Prostate gland (tissue), 2 donors: Measurements from ENCODE around the gene RAB9A.

Source experiments
- POLR2A ChIP-seq: fragments of 450-650 bp; IDR thresholded peaks from one replicate; pipeline ENCODE4 v1.6.1; 2016; ENCODE audit warnings: antibody characterized with exemption, mild to moderate bottlenecking
- POLR2AphosphoS5 ChIP-seq: sonication (generic); formaldehyde crosslinking; IDR thresholded peaks from one replicate; pipeline ENCODE4 v1.6.1; 2017; ENCODE audit warnings: antibody characterized with exemption
- TF ChIP-seq, protein P1 (sequence below), 4 experiments: fragments of 200-600 bp in 2 of 4; fragments of 450-650 bp in 2 of 4; sonication (generic) in 2 of 4; IDR thresholded peaks; 1 replicate in 3 of 4; 2 replicates in 1 of 4; pipeline ENCODE4 v1.5.1; 2016 to 2019; ENCODE audit warnings: antibody characterized with exemption in 4 of 4, mild to moderate bottlenecking in 2 of 4, moderate library complexity in 2 of 4

DNA sequence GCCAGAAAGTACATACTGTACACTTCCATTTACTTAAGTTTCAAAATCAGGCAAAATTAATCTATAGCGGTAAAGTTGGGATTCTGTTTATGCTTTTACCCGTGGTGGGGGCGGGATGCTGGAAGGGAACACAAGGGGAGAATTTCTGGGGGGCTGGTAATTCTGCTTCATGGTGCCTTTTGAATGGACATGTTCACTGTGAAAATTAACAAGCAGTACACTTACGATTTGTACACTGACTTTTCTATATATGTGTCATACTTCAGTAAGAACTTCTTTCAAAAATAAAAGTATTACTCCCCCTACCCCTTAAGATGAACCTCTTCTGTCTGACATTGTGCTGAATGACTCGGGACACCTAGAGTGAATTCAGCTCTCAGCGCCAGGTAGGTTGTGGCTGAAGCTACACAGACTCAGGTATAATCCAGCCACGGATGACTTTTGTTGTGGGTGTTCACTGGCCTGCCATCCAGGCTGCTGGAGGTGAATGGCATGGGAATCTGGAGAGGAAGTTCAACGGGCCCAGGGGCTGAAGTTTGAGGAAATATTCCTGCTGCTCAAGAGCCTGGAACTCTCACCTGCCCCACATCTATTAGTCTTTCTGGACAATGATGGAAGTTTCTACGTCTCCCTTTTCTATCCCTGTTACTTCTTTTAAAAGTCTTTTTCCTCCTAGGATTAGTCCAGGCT is 43.3 kb upstream of the RAB9A start:
- TF ChIP-seq, protein P1, sequence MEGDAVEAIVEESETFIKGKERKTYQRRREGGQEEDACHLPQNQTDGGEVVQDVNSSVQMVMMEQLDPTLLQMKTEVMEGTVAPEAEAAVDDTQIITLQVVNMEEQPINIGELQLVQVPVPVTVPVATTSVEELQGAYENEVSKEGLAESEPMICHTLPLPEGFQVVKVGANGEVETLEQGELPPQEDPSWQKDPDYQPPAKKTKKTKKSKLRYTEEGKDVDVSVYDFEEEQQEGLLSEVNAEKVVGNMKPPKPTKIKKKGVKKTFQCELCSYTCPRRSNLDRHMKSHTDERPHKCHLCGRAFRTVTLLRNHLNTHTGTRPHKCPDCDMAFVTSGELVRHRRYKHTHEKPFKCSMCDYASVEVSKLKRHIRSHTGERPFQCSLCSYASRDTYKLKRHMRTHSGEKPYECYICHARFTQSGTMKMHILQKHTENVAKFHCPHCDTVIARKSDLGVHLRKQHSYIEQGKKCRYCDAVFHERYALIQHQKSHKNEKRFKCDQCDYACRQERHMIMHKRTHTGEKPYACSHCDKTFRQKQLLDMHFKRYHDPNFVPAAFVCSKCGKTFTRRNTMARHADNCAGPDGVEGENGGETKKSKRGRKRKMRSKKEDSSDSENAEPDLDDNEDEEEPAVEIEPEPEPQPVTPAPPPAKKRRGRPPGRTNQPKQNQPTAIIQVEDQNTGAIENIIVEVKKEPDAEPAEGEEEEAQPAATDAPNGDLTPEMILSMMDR (IDR thresholded peaks at IDR 0.05), result no peak
- no peak for TF ChIP-seq POLR2A
- TF ChIP-seq POLR2AphosphoS5, result no peak
